Brain microvascular endothelial cell (primary cell): ENCODE measurements around the gene TMEM87A.

Source experiments
- DNase-seq: peaks from one replicate; pipeline ENCODE4 v3.0.0-alpha.2; 2020
- H3K27ac ChIP-seq: fragments of 250-450 bp; sonication (Bioruptor Pico); 2 replicates; pipeline ENCODE4 v1.5.1; 2020; ENCODE audit warnings: mild to moderate bottlenecking, moderate library complexity
- H3K27me3 ChIP-seq: fragments of 250-450 bp; sonication (Bioruptor Pico); replicated peaks from 2 replicates; pipeline ENCODE4 v1.5.1; 2020; ENCODE audit warnings: mild to moderate bottlenecking
- H3K36me3 ChIP-seq: fragments of 250-450 bp; sonication (Bioruptor Pico); replicated peaks from 2 replicates; pipeline ENCODE4 v1.5.1; 2020; ENCODE audit warnings: mild to moderate bottlenecking
- H3K4me3 ChIP-seq: 2 replicates; pipeline ENCODE4 v1.5.1; 2011; ENCODE audit warnings: low read depth, mild to moderate bottlenecking, control low read depth, low read length, moderate library complexity
- in situ Hi-C: cut with HindIII; loops from 2 replicates; pipeline ENCODE4 v1.10.0; 2017; ENCODE audit warnings: low sequenced_read_pairs, low pct_ligation_motif_present
- TF ChIP-seq, protein P1 (sequence below): IDR thresholded peaks from 2 replicates; pipeline ENCODE4 v1.5.1; 2011; ENCODE audit warnings: low read depth, mild to moderate bottlenecking, moderate library complexity, low read length, control low read depth, inconsistent platforms; ENCODE audit errors: missing control alignments

TMEM87A gene

GRCh38 chr15:42220216-42220615 is 53.0 kb downstream of the TMEM87A start:
- no peak for DNase-seq
- Histone ChIP-seq H3K27me3 (no peaks in the 10 kb centered on the region), H3K27ac (no peak overlapping the region), H3K36me3 (peaks cover 25% of the 10 kb centered on the region), H3K4me3 (no peak overlapping the region)
- in situ Hi-C loops, result no loop called here
- TF ChIP-seq, protein P1, sequence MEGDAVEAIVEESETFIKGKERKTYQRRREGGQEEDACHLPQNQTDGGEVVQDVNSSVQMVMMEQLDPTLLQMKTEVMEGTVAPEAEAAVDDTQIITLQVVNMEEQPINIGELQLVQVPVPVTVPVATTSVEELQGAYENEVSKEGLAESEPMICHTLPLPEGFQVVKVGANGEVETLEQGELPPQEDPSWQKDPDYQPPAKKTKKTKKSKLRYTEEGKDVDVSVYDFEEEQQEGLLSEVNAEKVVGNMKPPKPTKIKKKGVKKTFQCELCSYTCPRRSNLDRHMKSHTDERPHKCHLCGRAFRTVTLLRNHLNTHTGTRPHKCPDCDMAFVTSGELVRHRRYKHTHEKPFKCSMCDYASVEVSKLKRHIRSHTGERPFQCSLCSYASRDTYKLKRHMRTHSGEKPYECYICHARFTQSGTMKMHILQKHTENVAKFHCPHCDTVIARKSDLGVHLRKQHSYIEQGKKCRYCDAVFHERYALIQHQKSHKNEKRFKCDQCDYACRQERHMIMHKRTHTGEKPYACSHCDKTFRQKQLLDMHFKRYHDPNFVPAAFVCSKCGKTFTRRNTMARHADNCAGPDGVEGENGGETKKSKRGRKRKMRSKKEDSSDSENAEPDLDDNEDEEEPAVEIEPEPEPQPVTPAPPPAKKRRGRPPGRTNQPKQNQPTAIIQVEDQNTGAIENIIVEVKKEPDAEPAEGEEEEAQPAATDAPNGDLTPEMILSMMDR, result no peak

GRCh38 chr15:42218953-42219592 is 54.2 kb downstream of the TMEM87A start:
- DNase-seq, result no peak
- in situ Hi-C loops, result no loop called here
- Histone ChIP-seq H3K27me3 (no peaks in the 10 kb centered on the region), H3K27ac (no peak overlapping the region), H3K4me3 (no peak overlapping the region), H3K36me3 (peaks cover 21% of the 10 kb centered on the region)
- TF ChIP-seq, protein P1, result no peak

- DNase-seq, result no peak
Measured at GRCh38 chr15:42217568-42217967, 55.7 kb downstream of the TMEM87A start.

DNA sequence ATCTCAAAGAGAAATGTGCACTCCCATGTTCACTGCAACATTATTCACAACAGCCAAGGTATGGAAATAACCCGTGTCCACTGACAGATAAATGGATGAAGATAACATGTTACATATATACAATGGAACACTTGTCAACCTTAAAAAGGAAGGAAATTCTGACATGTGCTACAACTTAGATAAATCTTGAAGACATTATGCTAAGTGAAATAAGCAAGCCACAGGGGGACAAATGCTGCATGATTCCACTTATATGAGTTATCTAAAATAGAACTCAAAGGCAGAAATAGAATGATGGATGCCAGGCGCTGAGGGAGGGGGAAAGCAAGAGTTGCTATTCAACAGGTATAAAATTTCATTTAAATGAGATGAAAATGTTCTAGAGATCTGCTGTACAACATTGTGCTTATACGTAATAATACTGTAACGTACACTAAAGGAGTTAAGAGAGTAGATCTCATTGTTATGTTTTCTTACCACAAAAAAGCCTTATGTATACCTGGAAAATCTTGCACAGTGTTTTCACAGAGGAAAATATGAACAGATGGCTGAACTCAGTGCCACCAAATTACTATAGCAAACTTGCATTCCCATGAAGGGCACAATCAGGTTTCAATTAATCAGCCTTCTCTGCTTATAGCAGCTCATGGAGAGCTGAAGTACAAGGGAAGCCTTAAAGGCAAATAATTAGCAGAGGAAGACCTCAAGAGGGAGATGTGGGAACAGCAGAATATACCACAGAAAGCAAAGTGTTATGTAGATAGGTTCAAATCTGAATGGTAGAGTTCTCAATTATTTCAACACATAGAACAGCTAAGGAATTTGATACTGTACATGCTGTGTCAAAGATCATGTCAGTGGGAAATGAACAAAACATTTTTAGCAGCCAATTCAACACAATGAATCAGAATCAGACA is 57.1 kb downstream of the TMEM87A start:
- in situ Hi-C loops, result no loop called here
- no peak for DNase-seq
- Histone ChIP-seq H3K27me3 (no peaks in the 10 kb centered on the region), H3K36me3 (peaks cover 29% of the 10 kb centered on the region), H3K27ac (no peak overlapping the region), H3K4me3 (no peak overlapping the region)
- TF ChIP-seq, protein P1, result no peak

More at GRCh38 chr15:42217568-42217967, 55.7 kb downstream of the TMEM87A start:
- Histone ChIP-seq H3K4me3 (no peak overlapping the region), H3K36me3 (peaks cover 28% of the 10 kb centered on the region), H3K27me3 (no peaks in the 10 kb centered on the region), H3K27ac (no peak overlapping the region)
- in situ Hi-C loops, result no loop called here
- TF ChIP-seq, protein P1, result no peak

GRCh38 chr15:42214600-42214999 is 58.6 kb downstream of the TMEM87A start:
- no peak overlapping the region for H3K27ac ChIP-seq
- TF ChIP-seq, protein P1, result no peak
- DNase-seq, result no peak
- H3K36me3 ChIP-seq, result peaks cover 34% of the 10 kb centered on the region
- no peak overlapping the region for H3K4me3 ChIP-seq
- H3K27me3 ChIP-seq, result no peaks in the 10 kb centered on the region
- in situ Hi-C loops, result no loop called here
